BLaER1 treated with 17β-estradiol and CSF1 and Interleukin-3, amounts not matched to agents 10 nM and 100 nM (cell line): ENCODE measurements around the gene MUC4.
"Not testable (repeated sequence)": the region's sequence is repeated elsewhere in the genome, so short reads cannot be mapped to it uniquely, and the experiment has no call there.

ENCODE experiments used
- H3K27ac ChIP-seq, 11 experiments: shearing (Covaris generic); formaldehyde crosslinking; 2 replicates each; pipeline ENCODE4 v1.8.1; 2022
- H3K27me3 ChIP-seq, 11 experiments: shearing (Covaris generic); formaldehyde crosslinking; 2 replicates each; pipeline ENCODE4 v1.8.1; 2022
- H3K36me3 ChIP-seq, 11 experiments: shearing (Covaris generic); formaldehyde crosslinking; 2 replicates each; pipeline ENCODE4 v1.8.1; 2022
- H3K4me1 ChIP-seq, 10 experiments: shearing (Covaris generic); formaldehyde crosslinking; 2 replicates each; pipeline ENCODE4 v1.8.1; 2022
- H3K4me2 ChIP-seq, 11 experiments: shearing (Covaris generic); formaldehyde crosslinking; 2 replicates each; pipeline ENCODE4 v1.8.1; 2022
- H3K4me3 ChIP-seq, 10 experiments: shearing (Covaris generic); formaldehyde crosslinking; 2 replicates each; pipeline ENCODE4 v1.8.1; 2022
- H3K9ac ChIP-seq, 11 experiments: shearing (Covaris generic); formaldehyde crosslinking; 2 replicates each; pipeline ENCODE4 v1.8.1; 2022
- H3K9me3 ChIP-seq, 11 experiments: shearing (Covaris generic); formaldehyde crosslinking; replicated peaks in 1 of 11; 2 replicates each; pipeline ENCODE4 v1.8.1; 2022
- H4K20me1 ChIP-seq, 11 experiments: shearing (Covaris generic); formaldehyde crosslinking; 2 replicates each; pipeline ENCODE4 v1.8.1; 2022
- Cebpa-rat ChIP-seq, 11 experiments: shearing (Covaris generic); IDR thresholded peaks; 2 replicates each; pipeline ENCODE4 v1.8.1; 2022

The MUC4 gene

DNA sequence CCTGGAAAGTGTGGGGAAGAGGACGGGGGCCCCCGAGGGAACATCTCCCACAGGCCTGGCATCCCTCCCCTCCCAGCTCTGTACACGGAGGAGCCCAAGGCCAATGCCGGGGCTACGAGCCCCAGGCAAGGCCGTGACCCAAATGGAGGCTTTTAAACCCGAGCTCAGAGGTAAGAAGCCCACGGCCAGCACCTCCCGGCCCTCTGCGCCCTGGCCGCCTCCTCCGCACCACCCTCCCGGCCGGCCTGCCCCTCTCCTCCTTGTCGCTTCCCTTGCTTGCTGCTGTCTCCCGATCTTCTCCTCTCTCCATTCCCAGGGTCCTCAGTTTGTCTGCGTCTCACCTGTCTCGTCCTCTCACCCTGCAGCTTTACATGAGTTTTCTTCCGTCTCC lies 1.3 kb downstream of the MUC4 start:
- H3K9me3 ChIP-seq: no peaks in the 10 kb centered on the region
- H3K4me3 ChIP-seq: peak overlapping the region in 4 of 10 experiments; percentile 2 to 54 (median 30); a peak in 3 of 20 replicates
- H3K4me2 ChIP-seq: peak overlapping the region; percentile 76 to 99 (median 93)
- H4K20me1 ChIP-seq: peaks cover 0 to 15% (median 0%) of the 10 kb centered on the region in 11 experiments; a peak in 4 of 22 replicates
- no peak for TF ChIP-seq Cebpa-rat (IDR thresholded peaks at IDR 0.05)
- peak overlapping the region in 2 of 11 experiments; percentile 9 to 40; a peak in 1 of 22 replicates for H3K27ac ChIP-seq
- H3K9ac ChIP-seq: peak overlapping the region in 3 of 11 experiments; percentile 19 to 38 (median 28); a peak in 3 of 22 replicates
- peaks cover 44 to 78% (median 73%) of the 10 kb centered on the region in 10 experiments for H3K4me1 ChIP-seq
- peaks cover 0 to 51% (median 0%) of the 10 kb centered on the region in 11 experiments; a peak in 9 of 22 replicates for H3K27me3 ChIP-seq
- no peaks in the 10 kb centered on the region for H3K36me3 ChIP-seq

DNA sequence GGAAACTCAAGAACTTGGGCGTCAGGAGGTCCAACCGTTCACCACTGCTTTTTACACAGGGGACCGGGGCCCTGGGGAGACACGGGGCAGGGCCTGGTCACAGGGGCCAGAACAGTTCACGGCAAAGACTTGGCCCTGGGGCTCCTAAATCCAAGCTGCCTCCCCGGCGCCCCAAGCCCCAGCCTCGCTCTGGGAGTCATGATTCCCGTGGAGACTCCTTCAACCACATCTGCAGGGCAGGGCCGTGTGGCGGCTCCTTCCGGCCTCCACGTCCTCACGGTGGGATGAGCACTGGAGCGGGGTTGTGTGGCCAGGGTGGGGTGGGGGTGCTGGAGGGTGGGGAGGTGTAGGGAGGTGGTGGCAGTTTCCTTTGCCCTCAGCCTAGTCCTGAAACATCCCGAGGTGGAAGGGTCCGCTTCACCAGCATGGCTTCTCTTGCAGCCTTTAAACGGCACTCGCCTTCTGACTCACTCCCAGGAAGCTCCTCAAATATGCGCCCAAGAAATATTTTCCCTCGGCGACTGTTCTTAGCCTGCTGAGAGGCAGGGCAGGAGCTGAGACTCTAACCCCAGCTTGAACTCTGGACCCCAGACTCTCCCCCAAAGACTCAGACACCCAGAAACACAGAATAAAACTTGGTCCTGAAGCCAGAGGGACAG lies 1.8 kb downstream of the MUC4 start:
- Histone ChIP-seq H3K4me1 (peaks cover 48 to 84% (median 79%) of the 10 kb centered on the region in 10 experiments), H3K36me3 (no peaks in the 10 kb centered on the region), H3K27ac (peak overlapping the region in 7 of 11 experiments; percentile 25 to 56 (median 30); a peak in 7 of 22 replicates), H3K9me3 (no peaks in the 10 kb centered on the region), H3K4me3 (peak overlapping the region in 8 of 10 experiments; percentile 14 to 54 (median 35); a peak in 13 of 20 replicates), H3K4me2 (peak overlapping the region; percentile 76 to 99 (median 93)), H3K9ac (peak overlapping the region in 6 of 11 experiments; percentile 19 to 46 (median 33); a peak in 10 of 22 replicates), H3K27me3 (peaks cover 0 to 55% (median 0%) of the 10 kb centered on the region in 11 experiments; a peak in 9 of 22 replicates), H4K20me1 (peaks cover 0 to 10% (median 0%) of the 10 kb centered on the region in 11 experiments; a peak in 4 of 22 replicates)
- TF ChIP-seq Cebpa-rat (IDR thresholded peaks at IDR 0.05): no peak

DNA sequence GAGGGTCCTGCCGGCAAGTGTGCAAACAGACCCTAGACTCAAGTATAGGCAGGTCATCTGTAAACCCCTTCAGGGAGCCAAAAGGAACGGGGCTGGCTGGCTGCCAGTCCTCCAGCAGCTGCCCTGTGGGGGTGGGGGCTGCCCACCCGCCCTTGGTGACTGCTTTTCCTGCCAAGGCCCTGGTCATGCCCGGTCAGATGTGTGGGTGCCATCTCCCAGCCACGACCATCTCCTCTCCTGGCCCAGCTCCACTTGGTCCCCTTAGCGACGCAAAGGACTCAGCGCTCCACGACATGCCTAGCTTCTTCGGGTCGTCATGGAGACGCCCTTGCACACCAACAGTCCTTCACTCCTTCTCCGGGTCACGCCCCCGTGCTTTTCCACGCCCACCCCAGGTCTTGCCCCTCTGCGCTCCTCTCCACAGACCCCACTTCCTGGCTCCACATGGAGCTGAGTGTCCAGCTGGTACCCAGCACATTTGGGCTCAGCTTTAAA lies 2.4 kb downstream of the MUC4 start:
- H3K4me2 ChIP-seq: peak overlapping the region; percentile 76 to 99 (median 93)
- peak overlapping the region in 6 of 11 experiments; percentile 11 to 46 (median 33); a peak in 10 of 22 replicates for H3K9ac ChIP-seq
- peak overlapping the region in 7 of 11 experiments; percentile 25 to 56 (median 30); a peak in 8 of 22 replicates for H3K27ac ChIP-seq
- peak overlapping the region in 8 of 10 experiments; percentile 14 to 54 (median 35); a peak in 14 of 20 replicates for H3K4me3 ChIP-seq
- H3K9me3 ChIP-seq: no peaks in the 10 kb centered on the region
- H3K36me3 ChIP-seq: no peaks in the 10 kb centered on the region
- no peak for TF ChIP-seq Cebpa-rat (IDR thresholded peaks at IDR 0.05)
- peaks cover 0 to 8% (median 0%) of the 10 kb centered on the region in 11 experiments; a peak in 2 of 22 replicates for H4K20me1 ChIP-seq
- H3K4me1 ChIP-seq: peaks cover 54 to 89% (median 84%) of the 10 kb centered on the region in 10 experiments
- peaks cover 0 to 61% (median 0%) of the 10 kb centered on the region in 11 experiments; a peak in 9 of 22 replicates for H3K27me3 ChIP-seq

DNA sequence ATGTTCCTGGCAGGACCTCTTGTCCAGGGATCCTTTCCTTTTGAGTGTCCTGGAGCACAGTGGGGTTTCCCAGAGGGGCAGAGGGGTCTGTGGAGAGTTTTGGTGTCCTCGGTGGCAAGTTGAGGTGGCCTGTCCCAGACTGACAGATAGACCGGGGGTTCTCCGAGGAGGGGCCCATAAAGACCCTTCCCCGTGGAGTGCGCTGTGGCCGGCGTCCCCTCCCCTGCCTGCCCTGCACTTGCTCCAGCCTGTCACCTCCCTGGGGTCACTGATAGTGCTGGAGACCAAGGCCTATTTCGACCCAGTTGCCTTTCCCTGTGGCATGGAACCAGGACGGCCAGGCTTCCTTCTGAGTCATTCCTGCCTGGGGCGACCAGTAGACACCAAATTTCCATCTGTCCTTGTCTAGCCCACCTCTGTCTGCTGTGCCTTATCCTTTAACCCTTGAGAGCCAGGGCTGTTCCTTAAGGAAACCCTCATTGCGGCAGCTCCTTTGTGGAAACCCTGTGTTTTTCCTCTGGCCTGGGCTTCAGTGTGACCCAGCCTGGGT lies 2.9 kb downstream of the MUC4 start:
- Histone ChIP-seq H3K27me3 (peaks cover 0 to 66% (median 0%) of the 10 kb centered on the region in 11 experiments; a peak in 9 of 22 replicates), H3K4me3 (peak overlapping the region in 4 of 10 experiments; percentile 19 to 41 (median 32); a peak in 4 of 20 replicates), H3K9me3 (no peaks in the 10 kb centered on the region), H3K36me3 (no peaks in the 10 kb centered on the region), H3K4me1 (peaks cover 59 to 95% (median 90%) of the 10 kb centered on the region in 10 experiments), H3K4me2 (peak overlapping the region; percentile 76 to 99 (median 93)), H4K20me1 (peaks cover 0 to 8% (median 0%) of the 10 kb centered on the region in 11 experiments; a peak in 2 of 22 replicates), H3K27ac (peak overlapping the region in 3 of 11 experiments; percentile 14 to 56 (median 42); a peak in 3 of 22 replicates), H3K9ac (peak overlapping the region in 3 of 11 experiments; percentile 11 to 43 (median 30); a peak in 5 of 22 replicates)
- TF ChIP-seq Cebpa-rat (IDR thresholded peaks at IDR 0.05): no peak

DNA sequence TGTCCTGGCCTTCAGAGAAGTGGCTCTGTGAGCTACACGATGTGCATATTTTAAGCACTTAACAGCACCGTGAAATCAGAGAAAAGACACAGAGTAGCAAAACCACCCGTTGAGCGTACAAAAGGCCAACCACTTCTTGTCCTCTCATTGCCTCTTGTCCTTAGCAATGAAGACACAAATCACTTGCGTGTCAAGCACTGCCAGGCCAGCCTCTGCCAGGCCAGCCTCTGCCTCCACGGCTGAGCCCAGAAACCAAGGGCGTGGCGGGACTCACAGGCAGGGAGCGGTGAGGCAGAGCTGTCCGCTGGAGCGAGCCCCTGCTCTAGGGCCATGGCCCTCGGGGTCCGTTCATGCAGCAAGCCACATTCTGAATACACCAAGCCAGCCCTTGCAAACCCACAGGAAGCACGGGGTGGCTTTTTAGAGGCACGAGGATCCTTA lies 4.0 kb downstream of the MUC4 start:
- peak overlapping the region in 2 of 11 experiments; percentile 3 to 37; a peak in 2 of 22 replicates for H3K9ac ChIP-seq
- no peaks in the 10 kb centered on the region for H3K9me3 ChIP-seq
- H3K4me2 ChIP-seq: peak overlapping the region; percentile 59 to 99 (median 93)
- H3K4me1 ChIP-seq: peaks cover 64 to 100% (median 98%) of the 10 kb centered on the region in 10 experiments
- H4K20me1 ChIP-seq: peaks cover 0 to 8% (median 0%) of the 10 kb centered on the region in 11 experiments; a peak in 2 of 22 replicates
- peak overlapping the region in 1 of 11 experiments; percentile 34; a peak in 1 of 22 replicates for H3K27ac ChIP-seq
- no peak overlapping the region for H3K4me3 ChIP-seq
- no peaks in the 10 kb centered on the region for H3K36me3 ChIP-seq
- peaks cover 0 to 72% (median 0%) of the 10 kb centered on the region in 11 experiments; a peak in 9 of 22 replicates for H3K27me3 ChIP-seq
- TF ChIP-seq Cebpa-rat (IDR thresholded peaks at IDR 0.05): no peak

DNA sequence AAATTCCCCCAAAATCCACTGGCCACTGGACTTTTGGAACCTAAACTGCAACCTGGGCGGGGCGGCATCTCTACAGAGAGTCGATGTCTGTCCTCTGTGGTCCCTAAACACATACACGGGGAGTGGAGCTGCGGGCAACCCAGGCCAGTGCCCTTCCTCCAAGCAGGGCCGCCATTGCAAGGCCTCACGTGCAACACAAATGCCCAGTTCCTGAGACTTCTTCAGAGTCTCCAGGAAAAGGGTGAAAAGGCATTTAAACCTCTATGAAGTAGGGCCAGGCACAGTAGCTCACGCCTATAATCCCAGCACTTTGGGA lies 4.9 kb downstream of the MUC4 start:
- Histone ChIP-seq H3K27me3 (peaks cover 0 to 73% (median 0%) of the 10 kb centered on the region in 11 experiments; a peak in 9 of 22 replicates), H3K9ac (no peak overlapping the region), H4K20me1 (peaks cover 0 to 8% (median 0%) of the 10 kb centered on the region in 11 experiments; a peak in 2 of 22 replicates), H3K4me3 (no peak overlapping the region), H3K4me1 (peaks cover 72 to 100% (median 98%) of the 10 kb centered on the region in 10 experiments), H3K9me3 (no peaks in the 10 kb centered on the region), H3K27ac (no peak overlapping the region), H3K36me3 (no peaks in the 10 kb centered on the region), H3K4me2 (peak overlapping the region; percentile 53 to 99 (median 93))
- TF ChIP-seq Cebpa-rat (IDR thresholded peaks at IDR 0.05): no peak

DNA sequence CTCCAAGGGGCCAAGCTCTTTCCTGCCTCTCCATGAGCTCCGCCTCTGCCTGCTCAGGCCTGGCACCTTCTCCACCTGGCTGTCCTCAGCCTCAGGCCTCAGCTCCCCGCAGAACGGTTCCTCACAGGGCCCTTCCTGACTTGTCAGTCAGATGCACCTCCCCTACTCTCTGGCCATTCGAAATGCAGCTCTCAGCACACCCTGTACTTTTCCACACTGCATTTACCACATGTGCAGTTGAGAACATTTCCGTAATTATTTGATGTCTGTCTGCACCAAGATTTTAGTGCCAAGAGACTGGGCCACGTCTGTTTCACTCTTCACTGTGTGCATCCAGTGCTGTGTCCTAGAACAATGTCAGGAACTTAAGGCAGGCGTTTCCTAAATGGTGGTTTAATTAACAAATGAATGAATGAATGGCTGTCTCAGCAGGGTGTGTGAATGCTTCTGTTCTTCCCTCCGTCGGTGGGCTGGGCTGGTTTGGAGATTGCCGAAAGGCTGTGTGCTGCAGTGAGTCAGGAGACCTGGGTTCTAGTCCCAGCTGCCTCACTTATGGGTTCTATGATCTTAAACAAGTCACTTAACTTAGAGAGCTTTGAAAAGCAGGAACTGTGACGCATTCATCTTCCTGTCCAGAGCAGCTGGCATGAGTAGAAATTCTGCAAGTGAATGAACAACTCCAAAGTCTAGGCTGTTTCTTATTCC lies 5.4 kb downstream of the MUC4 start:
- H3K9me3 ChIP-seq: no peaks in the 10 kb centered on the region
- H3K27ac ChIP-seq: no peak overlapping the region
- H4K20me1 ChIP-seq: peaks cover 0 to 8% (median 0%) of the 10 kb centered on the region in 11 experiments; a peak in 2 of 22 replicates
- H3K4me2 ChIP-seq: peak overlapping the region; percentile 53 to 99 (median 93)
- H3K4me3 ChIP-seq: no peak overlapping the region
- peaks cover 0 to 73% (median 0%) of the 10 kb centered on the region in 11 experiments; a peak in 8 of 22 replicates for H3K27me3 ChIP-seq
- no peaks in the 10 kb centered on the region for H3K36me3 ChIP-seq
- H3K4me1 ChIP-seq: peaks cover 73 to 100% (median 98%) of the 10 kb centered on the region in 10 experiments
- H3K9ac ChIP-seq: no peak overlapping the region
- no peak for TF ChIP-seq Cebpa-rat (IDR thresholded peaks at IDR 0.05)

DNA sequence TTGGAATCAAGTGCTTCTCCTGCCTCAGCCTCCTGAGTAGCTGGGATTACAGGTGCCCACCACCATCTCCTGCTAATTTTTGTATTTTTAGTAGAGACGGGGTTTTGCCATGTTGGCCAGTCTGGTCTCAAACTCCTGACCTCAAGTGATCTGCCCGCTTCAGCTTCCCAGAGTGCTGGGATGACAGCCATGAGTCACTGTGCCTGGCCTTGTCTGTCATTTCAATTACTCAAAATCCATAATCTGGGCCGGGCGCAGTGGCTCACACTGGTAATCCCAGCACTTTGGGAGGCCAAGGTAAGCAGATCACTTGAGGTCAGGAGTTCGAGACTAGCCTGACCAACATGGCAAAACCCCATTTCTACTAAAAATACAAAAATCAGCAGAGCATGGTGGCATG lies 6.1 kb downstream of the MUC4 start:
- Histone ChIP-seq H3K4me1 (peaks cover 75 to 100% (median 99%) of the 10 kb centered on the region in 10 experiments), H3K4me2 (peak overlapping the region in 9 of 11 experiments; percentile 79 to 99 (median 94); a peak in 18 of 22 replicates), H3K27me3 (peaks cover 0 to 73% (median 0%) of the 10 kb centered on the region in 11 experiments; a peak in 8 of 22 replicates), H3K27ac (peak overlapping the region in 3 of 11 experiments; percentile 35 to 63 (median 59); a peak in 3 of 22 replicates)
- not testable (repeated sequence) for H3K9me3 ChIP-seq, H3K36me3 ChIP-seq, H4K20me1 ChIP-seq, H3K4me3 ChIP-seq, H3K9ac ChIP-seq
